Choroid plexus epithelial cell (primary cell): ENCODE data around the gene EXOC1.
"Not testable (repeated sequence)": the region's sequence is repeated elsewhere in the genome, so short reads cannot be mapped to it uniquely, and the experiment has no call there.

Experiments used
- DNase-seq: peaks from one replicate; pipeline ENCODE4 v3.0.0-alpha.2; 2010; ENCODE audit warnings: low read depth
- H3K4me3 ChIP-seq: 2 replicates; pipeline ENCODE4 v1.5.1; 2011; ENCODE audit warnings: low read depth, mild to moderate bottlenecking, control low read depth, low read length, moderate library complexity
- CTCF ChIP-seq: conservative IDR thresholded peaks from 2 replicates; pipeline ENCODE4 v1.5.1; 2011; ENCODE audit warnings: low read depth, mild to moderate bottlenecking, control low read depth, inconsistent platforms, low read length, moderate library complexity

Gene EXOC1

DNA sequence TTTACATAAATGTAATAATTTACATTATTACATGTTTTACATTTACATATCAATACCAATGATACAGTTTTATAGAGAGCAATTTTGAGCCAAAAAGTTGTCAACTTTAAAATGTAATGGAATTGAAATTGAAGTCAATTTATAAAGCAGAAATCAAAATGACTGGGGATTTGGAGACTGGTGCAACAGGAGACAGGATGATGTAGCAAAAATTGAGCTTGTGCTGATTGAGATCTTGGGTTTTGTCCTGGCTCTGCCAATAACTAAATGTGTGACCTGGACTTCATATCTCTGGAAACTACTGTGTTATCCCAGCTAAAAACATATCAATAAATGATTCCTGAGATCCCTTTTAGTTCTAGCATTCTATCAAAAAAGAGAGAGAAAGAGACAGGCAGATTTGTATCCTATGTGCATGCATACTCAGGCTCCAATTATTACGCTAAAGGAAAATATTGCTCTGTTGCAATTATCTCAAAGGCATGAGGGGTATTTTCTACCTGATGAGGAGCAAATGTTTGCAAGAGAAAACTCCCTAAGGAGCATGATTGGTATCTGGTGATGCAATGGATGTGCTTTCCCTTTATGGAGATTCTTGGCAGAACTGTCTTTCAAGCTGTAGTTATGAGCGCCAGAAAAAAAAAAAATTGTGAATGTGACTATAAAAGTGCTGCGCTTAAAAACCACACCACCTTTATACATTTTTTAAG, 19.2 kb upstream of the EXOC1 start:
- TF ChIP-seq CTCF = no peak
- H3K4me3 ChIP-seq = no peak overlapping the region
- DNase-seq = no peak

DNA sequence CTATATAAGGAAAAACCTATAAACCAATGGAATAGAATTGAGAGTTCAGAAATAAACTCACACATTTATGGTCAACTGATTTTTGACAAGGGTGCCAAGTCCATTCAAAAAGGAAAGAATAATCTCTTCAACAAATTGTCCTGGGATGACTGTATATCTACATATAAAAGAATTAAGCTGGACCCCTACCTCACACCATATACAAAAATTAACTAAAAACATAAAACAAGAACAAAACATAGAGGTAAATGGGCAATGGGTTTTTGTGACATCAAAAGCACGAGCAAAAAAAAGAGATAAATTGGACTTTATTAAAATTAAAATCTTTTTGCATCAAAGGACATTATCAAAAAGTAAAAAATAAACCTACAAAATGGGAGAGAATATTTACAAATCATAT, 15.5 kb upstream of the EXOC1 start:
- TF ChIP-seq CTCF = no peak
- DNase-seq = no peak
- H3K4me3 ChIP-seq = no peak overlapping the region

- H3K4me3 ChIP-seq = no peak overlapping the region
- TF ChIP-seq CTCF = no peak
- DNase-seq = no peak
Observed at GRCh38 chr4:55838356-55838755, 15.1 kb upstream of the EXOC1 start.

- no peak overlapping the region for H3K4me3 ChIP-seq
- DNase-seq = no peak
- no peak for TF ChIP-seq CTCF
Observed at GRCh38 chr4:55838952-55839351, 14.5 kb upstream of the EXOC1 start.

DNA sequence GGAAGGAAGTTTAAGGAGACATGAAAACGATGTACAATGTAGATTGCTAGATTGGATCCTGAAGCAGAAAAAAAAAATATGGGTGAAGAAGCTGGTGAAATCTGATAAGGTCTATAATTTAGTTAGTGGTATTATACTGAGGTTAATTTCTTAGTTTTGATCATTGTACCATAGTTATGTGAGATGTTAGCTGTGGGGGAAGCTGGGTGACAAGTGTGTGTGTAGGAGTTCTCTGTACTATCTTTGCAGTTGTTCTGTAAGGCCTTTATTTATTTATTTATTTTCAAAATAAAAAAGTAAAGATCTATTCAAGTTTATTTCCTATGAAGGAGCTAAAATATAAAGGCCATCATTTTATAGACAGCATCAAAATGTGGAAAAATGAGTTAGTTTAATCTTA, 12.5 kb upstream of the EXOC1 start:
- DNase-seq = no peak
- TF ChIP-seq CTCF = no peak
- no peak overlapping the region for H3K4me3 ChIP-seq

DNA sequence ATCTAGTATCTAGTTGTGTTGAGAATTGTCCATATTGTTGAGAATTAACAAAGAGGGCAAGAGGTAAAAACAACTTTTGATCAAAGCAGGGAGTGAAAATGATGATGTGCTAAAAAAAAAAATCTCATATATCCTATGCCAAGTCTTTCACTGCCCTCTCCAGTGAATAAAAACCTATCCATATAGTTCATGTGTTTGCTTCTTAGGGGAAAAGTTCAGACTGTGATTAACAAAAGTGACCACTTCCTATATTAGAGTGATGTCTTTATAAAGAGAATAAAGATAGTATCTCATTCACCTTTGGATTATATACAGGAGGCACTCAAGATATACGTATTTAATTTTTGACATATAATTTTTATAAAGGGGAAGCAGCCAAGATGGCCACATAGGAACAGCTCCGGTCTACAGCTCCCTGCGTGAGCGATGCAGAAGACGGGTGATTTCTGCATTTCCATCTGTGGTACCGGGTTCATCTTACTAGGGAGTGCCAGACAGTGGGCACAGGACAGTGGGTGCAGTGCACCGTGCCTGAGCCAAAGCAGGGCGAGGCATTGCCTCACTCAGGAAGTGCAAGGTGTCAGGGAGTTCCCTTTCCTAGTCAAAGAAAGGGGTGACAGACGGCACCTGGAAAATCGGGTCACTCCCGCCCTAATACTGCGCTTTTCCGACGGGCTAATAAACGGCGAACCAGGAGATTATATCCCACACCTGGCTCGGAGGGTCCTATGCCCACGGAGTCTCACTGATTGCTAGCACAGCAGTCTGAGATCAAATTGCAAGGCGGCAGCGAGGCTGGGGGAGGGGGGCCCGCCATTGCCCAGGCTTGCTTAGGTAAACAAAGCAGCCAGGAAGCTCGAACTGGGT, 11.8 kb upstream of the EXOC1 start:
- DNase-seq, H3K4me3 ChIP-seq: not testable (repeated sequence)

- not testable (repeated sequence) for H3K4me3 ChIP-seq, DNase-seq
Observed at GRCh38 chr4:55842312-55842711, 11.1 kb upstream of the EXOC1 start.

DNA sequence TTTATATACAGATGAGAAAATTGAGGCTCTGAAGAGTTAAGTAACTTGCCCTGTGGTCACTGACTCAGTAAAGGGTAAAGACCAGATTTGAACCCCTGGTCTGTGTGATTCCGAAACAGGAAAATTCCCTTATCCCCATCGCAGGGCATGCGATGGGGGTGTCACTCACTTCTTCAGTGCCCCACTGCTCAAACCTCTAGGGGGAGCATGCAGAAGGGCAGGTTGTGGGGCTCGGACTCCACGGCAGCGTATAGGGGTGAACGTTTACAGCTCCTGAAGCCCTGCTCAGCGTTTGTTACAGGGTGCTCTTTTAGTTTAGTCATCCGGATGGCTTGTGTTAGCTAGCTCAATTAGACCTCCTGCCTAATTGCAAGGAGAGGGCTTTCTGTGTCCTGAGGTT, 3.7 kb upstream of the EXOC1 start:
- no peak for DNase-seq
- H3K4me3 ChIP-seq = no peak overlapping the region
- TF ChIP-seq CTCF = no peak
